ENCODE measurements around the gene RNF8.
"Not testable (repeated sequence)": the region's sequence is repeated elsewhere in the genome, so short reads cannot be mapped to it uniquely, and the experiment has no call there.

Gene RNF8

GRCh38 chr6:37382994-37383765, 29.4 kb downstream of the RNF8 start:
- H3K27me3 Mint-ChIP-seq, result no peaks in the 10 kb centered on the region
- no peak overlapping the region for H3K27ac Mint-ChIP-seq
- peaks cover 67% of the 10 kb centered on the region for H3K36me3 Mint-ChIP-seq (ENCODE audit: low read depth)
- no peaks in the 10 kb centered on the region for H3K9me3 Mint-ChIP-seq
- H3K4me1 Mint-ChIP-seq (ENCODE audit: low read depth), result no peaks in the 10 kb centered on the region
- no peak overlapping the region for H3K4me3 Mint-ChIP-seq
- intact Hi-C loops (cut with micrococcal nuclease), result no loop called here

GRCh38 chr6:37388578-37388977, 34.8 kb downstream of the RNF8 start:
- H3K27ac Mint-ChIP-seq, result no peak overlapping the region
- no peak overlapping the region for H3K4me3 Mint-ChIP-seq
- H3K9me3 Mint-ChIP-seq, result no peaks in the 10 kb centered on the region
- no peaks in the 10 kb centered on the region for H3K27me3 Mint-ChIP-seq
- peaks cover 18% of the 10 kb centered on the region for H3K36me3 Mint-ChIP-seq (ENCODE audit: low read depth)
- intact Hi-C loops (cut with micrococcal nuclease), result no loop called here
- H3K4me1 Mint-ChIP-seq (ENCODE audit: low read depth), result no peaks in the 10 kb centered on the region

- no peaks in the 10 kb centered on the region for H3K9me3 Mint-ChIP-seq
- H3K4me1 Mint-ChIP-seq (ENCODE audit: low read depth), result no peaks in the 10 kb centered on the region
- intact Hi-C loops (cut with micrococcal nuclease), result no loop called here
- H3K27ac Mint-ChIP-seq, result no peak overlapping the region
- H3K27me3 Mint-ChIP-seq, result no peaks in the 10 kb centered on the region
- H3K4me3 Mint-ChIP-seq, result no peak overlapping the region
- peaks cover 14% of the 10 kb centered on the region for H3K36me3 Mint-ChIP-seq (ENCODE audit: low read depth)
Measured at GRCh38 chr6:37389857-37390256, 36.1 kb downstream of the RNF8 start.

GRCh38 chr6:37391120-37391519, 37.3 kb downstream of the RNF8 start:
- Mint-ChIP-seq H3K4me1 (ENCODE audit: low read depth) (no peaks in the 10 kb centered on the region), H3K27ac (no peak overlapping the region), H3K27me3 (no peaks in the 10 kb centered on the region), H3K9me3 (no peaks in the 10 kb centered on the region), H3K36me3 (ENCODE audit: low read depth) (peaks cover 6% of the 10 kb centered on the region), H3K4me3 (no peak overlapping the region)
- intact Hi-C loops (cut with micrococcal nuclease), result no loop called here

GRCh38 chr6:37392821-37393220, 39.0 kb downstream of the RNF8 start:
- Mint-ChIP-seq H3K4me3 (no peak overlapping the region), H3K27me3 (no peaks in the 10 kb centered on the region), H3K36me3 (ENCODE audit: low read depth) (peaks cover 6% of the 10 kb centered on the region), H3K9me3 (no peaks in the 10 kb centered on the region), H3K4me1 (ENCODE audit: low read depth) (peaks cover 4% of the 10 kb centered on the region), H3K27ac (no peak overlapping the region)
- intact Hi-C loops (cut with micrococcal nuclease), result no loop called here

GRCh38 chr6:37393381-37393929, 39.7 kb downstream of the RNF8 start:
- intact Hi-C loops (cut with micrococcal nuclease), result no loop called here
- Mint-ChIP-seq H3K27ac (no peak overlapping the region), H3K4me1 (ENCODE audit: low read depth) (peaks cover 10% of the 10 kb centered on the region), H3K9me3 (no peaks in the 10 kb centered on the region), H3K4me3 (no peak overlapping the region), H3K36me3 (ENCODE audit: low read depth) (peaks cover 6% of the 10 kb centered on the region), H3K27me3 (no peaks in the 10 kb centered on the region)

GRCh38 chr6:37396571-37397180, 42.9 kb downstream of the RNF8 start:
- Mint-ChIP-seq H3K36me3 (ENCODE audit: low read depth) (peaks cover 6% of the 10 kb centered on the region), H3K9me3 (no peaks in the 10 kb centered on the region), H3K27me3 (peaks cover 5% of the 10 kb centered on the region), H3K4me1 (ENCODE audit: low read depth) (peaks cover 10% of the 10 kb centered on the region), H3K4me3 (no peak overlapping the region), H3K27ac (no peak overlapping the region)
- intact Hi-C loops (cut with micrococcal nuclease), result no loop called here

- intact Hi-C loops (cut with micrococcal nuclease), result no loop called here
- Mint-ChIP-seq H3K36me3 (ENCODE audit: low read depth) (no peaks in the 10 kb centered on the region), H3K27ac (no peak overlapping the region)
Measured at GRCh38 chr6:37399131-37399530, 45.3 kb downstream of the RNF8 start.

GRCh38 chr6:37399795-37400490, 46.2 kb downstream of the RNF8 start:
- intact Hi-C loops (cut with micrococcal nuclease), result no loop called here
- no peak overlapping the region for H3K27ac Mint-ChIP-seq
- H3K4me3 Mint-ChIP-seq, result no peak overlapping the region
- H3K27me3 Mint-ChIP-seq, result peaks cover 12% of the 10 kb centered on the region
- H3K4me1 Mint-ChIP-seq (ENCODE audit: low read depth), result peaks cover 10% of the 10 kb centered on the region
- no peaks in the 10 kb centered on the region for H3K9me3 Mint-ChIP-seq
- H3K36me3 Mint-ChIP-seq (ENCODE audit: low read depth), result no peaks in the 10 kb centered on the region

More at GRCh38 chr6:37399131-37399530, 45.3 kb downstream of the RNF8 start:
- peaks cover 9% of the 10 kb centered on the region for H3K27me3 Mint-ChIP-seq
- H3K4me3 Mint-ChIP-seq, result no peak overlapping the region
- peaks cover 10% of the 10 kb centered on the region for H3K4me1 Mint-ChIP-seq (ENCODE audit: low read depth)
- no peaks in the 10 kb centered on the region for H3K9me3 Mint-ChIP-seq

- H3K9me3 Mint-ChIP-seq; H3K4me3 Mint-ChIP-seq; H3K36me3 Mint-ChIP-seq (ENCODE audit: low read depth); H3K27ac Mint-ChIP-seq; intact Hi-C loops (cut with micrococcal nuclease): not testable (repeated sequence)
- H3K4me1 Mint-ChIP-seq (ENCODE audit: low read depth), result peaks cover 10% of the 10 kb centered on the region
- peaks cover 13% of the 10 kb centered on the region for H3K27me3 Mint-ChIP-seq
Measured at GRCh38 chr6:37401658-37402057, 47.9 kb downstream of the RNF8 start.

GRCh38 chr6:37406726-37407341, 53.1 kb downstream of the RNF8 start:
- intact Hi-C loops (cut with micrococcal nuclease), result no loop called here
- no peak overlapping the region for H3K4me3 Mint-ChIP-seq
- no peaks in the 10 kb centered on the region for H3K4me1 Mint-ChIP-seq (ENCODE audit: low read depth)
- H3K9me3 Mint-ChIP-seq, result no peaks in the 10 kb centered on the region
- no peak overlapping the region for H3K27ac Mint-ChIP-seq
- peaks cover 15% of the 10 kb centered on the region for H3K27me3 Mint-ChIP-seq
- no peaks in the 10 kb centered on the region for H3K36me3 Mint-ChIP-seq (ENCODE audit: low read depth)

- H3K9me3 Mint-ChIP-seq, result no peaks in the 10 kb centered on the region
- H3K4me1 Mint-ChIP-seq (ENCODE audit: low read depth), result no peaks in the 10 kb centered on the region
- no peak overlapping the region for H3K27ac Mint-ChIP-seq
- intact Hi-C loops (cut with micrococcal nuclease), result no loop called here
- H3K27me3 Mint-ChIP-seq, result peaks cover 15% of the 10 kb centered on the region
- no peak overlapping the region for H3K4me3 Mint-ChIP-seq
- no peaks in the 10 kb centered on the region for H3K36me3 Mint-ChIP-seq (ENCODE audit: low read depth)
Measured at GRCh38 chr6:37407948-37408347, 54.2 kb downstream of the RNF8 start.

- H3K4me3 Mint-ChIP-seq, result no peak overlapping the region
- peaks cover 16% of the 10 kb centered on the region for H3K27me3 Mint-ChIP-seq
- no peaks in the 10 kb centered on the region for H3K36me3 Mint-ChIP-seq (ENCODE audit: low read depth)
- no peaks in the 10 kb centered on the region for H3K9me3 Mint-ChIP-seq
- intact Hi-C loops (cut with micrococcal nuclease), result no loop called here
- H3K27ac Mint-ChIP-seq, result no peak overlapping the region
- no peaks in the 10 kb centered on the region for H3K4me1 Mint-ChIP-seq (ENCODE audit: low read depth)
Measured at GRCh38 chr6:37409501-37409900, 55.7 kb downstream of the RNF8 start.

- peaks cover 14% of the 10 kb centered on the region for H3K27me3 Mint-ChIP-seq
- intact Hi-C loops (cut with micrococcal nuclease), result no loop called here
- H3K4me3 Mint-ChIP-seq, result no peak overlapping the region
- H3K27ac Mint-ChIP-seq, result no peak overlapping the region
- H3K9me3 Mint-ChIP-seq, result peaks cover 13% of the 10 kb centered on the region
- H3K36me3 Mint-ChIP-seq (ENCODE audit: low read depth), result no peaks in the 10 kb centered on the region
- no peaks in the 10 kb centered on the region for H3K4me1 Mint-ChIP-seq (ENCODE audit: low read depth)
Measured at GRCh38 chr6:37417393-37417792, 63.6 kb downstream of the RNF8 start.
